Posterior cingulate gyrus (tissue), 11 donors: Measurements from ENCODE around the gene HADHB.

Experiments used
- DNase-seq, 10 donors: peaks; one replicate each; pipeline versions ENCODE4 v3.0.0 to v3.0.0-alpha.2; 2020 to 2021; ENCODE audit warnings: mixed read lengths in 3 of 10
- intact Hi-C: fragments of 100-400 bp; cut with DNase I; formaldehyde crosslinking; loops from one replicate; pipeline ENCODE4 v1.15.1; 2023

Gene HADHB

DNA sequence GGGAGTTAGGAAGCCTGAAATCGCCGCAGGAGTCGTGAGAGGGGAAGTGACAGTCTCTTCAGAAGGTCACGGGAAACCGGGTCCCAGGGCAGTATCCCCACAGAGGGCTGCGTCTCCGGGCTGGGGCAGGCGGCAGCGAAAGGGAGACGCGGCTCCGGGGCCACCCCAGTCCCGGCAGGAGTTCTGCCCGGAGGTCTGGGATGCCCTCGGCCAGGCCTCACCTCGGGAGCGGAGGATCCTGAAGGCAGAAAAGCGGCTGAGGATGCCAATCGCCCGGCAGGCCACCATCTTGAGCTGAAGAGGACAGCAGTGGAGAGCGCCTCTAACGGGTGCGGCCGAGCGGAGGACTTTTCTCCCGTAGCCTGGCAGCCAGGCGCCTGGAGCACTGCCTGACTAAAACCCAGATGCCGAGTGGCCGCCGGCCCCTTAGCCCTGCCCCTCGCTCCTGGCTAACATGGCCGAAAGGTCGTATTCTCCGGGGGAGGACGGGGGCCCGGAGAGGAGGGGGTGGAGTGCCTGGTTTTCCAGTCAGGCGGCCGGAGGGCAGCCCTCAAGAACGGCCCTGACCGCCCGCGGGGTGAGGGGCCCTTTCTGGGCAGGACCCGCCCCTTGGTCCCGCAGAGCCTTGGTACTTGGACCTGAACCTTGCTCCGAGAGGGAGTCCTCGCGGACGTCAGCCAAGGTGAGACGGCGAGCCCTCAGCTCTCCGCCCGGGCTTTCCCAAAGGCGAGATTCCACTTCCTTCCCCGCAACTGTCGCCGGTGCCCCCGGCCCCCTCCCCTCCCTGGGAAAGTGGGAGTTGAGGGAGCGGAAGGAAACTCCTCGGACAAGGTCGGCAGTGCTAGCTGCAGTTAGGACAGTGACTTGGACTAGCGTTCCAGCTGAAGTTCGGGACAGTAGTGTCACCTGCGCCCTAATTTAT lies at the start of gene HADHB, which contains the start of gene HADHA:
Gene HADHB (plus strand): TSS at position 631 of the 922 bp plus-strand sequence. CDS start 9,316 bp downstream, outside the sequence.
Gene HADHA (minus strand): TSS at position 324 of the 922 bp plus-strand sequence. CDS start 36 bp downstream, at position 288.
- intact Hi-C loops: loop anchor here (2.0 to 10.0 kb wide), 3 partner anchors 50 to 102 kb away; partner anchors contain the start of genes ADGRF3 and SELENOI
- DNase-seq: peak; percentile 78 to 98 (median 88)

- intact Hi-C loops: loop anchor here (10.0 kb wide), 1 partner anchor 49 kb away; the partner anchor contains the start of genes HADHA and HADHB
- DNase-seq: no peak
Observed at GRCh38 chr2:26195040-26195984, 49.4 kb upstream of the HADHB start.

DNA sequence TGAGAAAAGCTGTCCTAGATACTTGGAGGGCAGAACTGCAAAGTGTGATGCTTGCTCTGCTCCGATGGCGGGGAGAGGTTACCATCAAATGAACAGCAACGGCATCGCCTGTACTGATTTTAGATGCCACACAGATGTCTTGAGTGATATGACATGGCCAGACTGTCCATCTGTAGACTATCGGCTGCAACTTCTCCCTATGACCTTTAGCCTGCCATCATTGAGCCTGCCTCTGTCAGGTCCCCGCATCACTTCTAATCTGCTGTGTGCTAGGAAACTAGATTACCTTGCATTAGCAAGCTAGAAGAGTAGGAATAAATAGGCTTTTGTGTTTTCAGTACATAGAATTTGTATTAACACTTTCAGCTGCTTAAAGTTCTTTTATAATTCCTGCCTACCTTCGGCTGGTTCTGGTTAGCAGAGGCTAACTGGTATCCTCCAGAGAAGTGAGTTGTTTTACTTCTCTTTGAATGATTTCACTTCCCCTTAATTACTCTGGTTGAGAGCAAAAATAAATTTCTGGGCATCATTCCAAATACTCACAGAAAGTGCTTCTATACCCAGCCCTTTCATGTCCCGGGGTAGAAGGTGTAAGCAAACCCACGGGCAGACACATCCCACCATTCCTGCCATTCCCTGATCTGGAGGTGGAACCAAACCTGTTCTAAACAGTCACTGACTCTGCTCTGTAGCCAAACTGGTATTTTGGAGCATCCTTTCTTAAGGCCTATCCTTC lies 47.9 kb upstream of the HADHB start:
- intact Hi-C loops: loop anchor here (10.0 kb wide), 1 partner anchor 48 kb away; the partner anchor contains the start of genes HADHA and HADHB
- no peak for DNase-seq

DNA sequence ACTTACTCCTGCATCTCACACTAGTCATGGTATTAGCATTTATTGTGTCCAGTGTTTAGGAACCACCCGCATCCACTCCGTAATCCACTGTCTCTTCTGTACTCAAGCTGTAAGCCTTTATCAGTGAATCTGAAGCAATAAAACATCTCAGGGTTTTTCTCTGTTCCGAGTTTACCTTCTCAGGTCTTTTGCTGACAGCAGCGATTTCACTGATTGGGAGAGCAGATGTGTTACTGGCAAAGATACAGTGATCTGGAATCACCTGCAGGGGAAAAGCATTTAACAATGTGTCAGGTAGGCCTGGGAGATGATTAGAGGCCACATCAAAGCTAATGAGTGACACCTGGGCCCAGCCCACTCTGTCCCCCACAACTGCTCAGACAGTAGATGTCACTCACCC lies 47.2 kb upstream of the HADHB start:
- intact Hi-C loops: loop anchor here (10.0 kb wide), 1 partner anchor 47 kb away; the partner anchor contains the start of genes HADHA and HADHB

GRCh38 chr2:26202981-26203490 lies 41.7 kb upstream of the HADHB start:
- DNase-seq: no peak

More for the DNA sequence above, 47.2 kb upstream of the HADHB start:
- DNase-seq: no peak

DNA sequence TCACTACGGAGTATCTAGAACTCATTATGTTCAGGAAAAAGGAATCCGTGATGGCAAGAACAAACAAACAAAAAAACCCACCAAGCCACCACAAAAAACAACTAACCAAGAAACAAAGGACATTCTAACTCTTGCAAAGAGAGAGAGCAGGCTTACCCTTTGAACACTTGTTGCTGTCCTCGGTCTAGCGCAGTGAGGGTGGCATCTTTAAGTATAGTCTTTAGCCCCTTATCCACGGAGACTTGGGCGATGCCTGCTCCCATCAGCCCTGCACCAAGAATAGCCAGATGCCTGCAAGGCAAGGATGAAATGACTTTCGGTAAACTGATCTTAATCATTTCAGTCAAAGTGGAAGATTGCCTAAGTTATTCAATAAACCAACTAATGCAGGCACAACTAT lies 40.8 kb upstream of the HADHB start:
- intact Hi-C loops: no loop called here

More at GRCh38 chr2:26202981-26203490, 41.7 kb upstream of the HADHB start:
- intact Hi-C loops: no loop called here

DNA sequence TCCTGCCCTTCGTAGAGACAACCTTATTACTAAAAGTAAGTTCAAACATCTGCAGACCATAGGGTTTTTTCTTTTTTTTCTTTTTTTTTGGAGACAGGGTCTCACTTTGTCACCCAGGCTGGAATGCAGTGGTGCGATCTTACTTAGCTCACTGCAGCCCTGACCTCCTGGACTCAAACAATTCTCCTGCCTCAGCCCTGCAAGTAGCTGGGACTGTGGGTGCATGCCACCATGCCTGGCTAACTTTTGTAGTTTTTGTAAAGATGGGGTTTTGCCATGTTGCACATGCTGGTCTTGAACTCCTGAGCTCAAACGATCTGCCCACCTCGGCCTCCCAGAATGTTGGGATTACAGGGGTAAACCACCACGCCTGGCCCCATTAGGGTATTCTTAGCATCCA lies 32.7 kb upstream of the HADHB start:
- DNase-seq: no peak
- intact Hi-C loops: no loop called here

More for the DNA sequence above, 40.8 kb upstream of the HADHB start:
- DNase-seq: no peak

GRCh38 chr2:26214759-26215158 lies 30.0 kb upstream of the HADHB start:
- no peak for DNase-seq
- intact Hi-C loops: no loop called here

GRCh38 chr2:26215833-26216232 lies 28.9 kb upstream of the HADHB start:
- intact Hi-C loops: no loop called here
- DNase-seq: no peak

GRCh38 chr2:26216587-26216986 lies 28.2 kb upstream of the HADHB start:
- DNase-seq: no peak
- intact Hi-C loops: no loop called here

- no peak for DNase-seq
- intact Hi-C loops: no loop called here
Observed at GRCh38 chr2:26217720-26218119, 27.0 kb upstream of the HADHB start.

DNA sequence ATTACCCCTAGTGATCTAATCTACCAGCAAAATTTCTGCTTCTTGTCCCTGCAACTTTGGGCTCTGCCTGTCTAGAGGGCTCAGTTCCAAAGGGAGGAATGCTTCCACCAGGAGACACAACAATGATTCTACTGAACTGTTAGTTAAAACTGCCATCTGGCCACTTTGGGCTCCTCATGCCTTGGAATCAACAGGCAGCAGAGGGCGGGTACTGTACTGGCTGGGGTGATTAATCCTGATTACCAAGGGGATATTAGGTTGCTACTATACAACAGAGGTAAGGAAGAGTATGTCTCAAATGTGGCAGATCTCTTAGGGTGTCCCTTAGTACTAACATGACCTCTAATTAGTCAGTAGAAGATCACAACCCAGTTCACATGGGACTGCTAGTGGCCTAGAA lies 21.7 kb upstream of the HADHB start:
- DNase-seq: no peak

DNA sequence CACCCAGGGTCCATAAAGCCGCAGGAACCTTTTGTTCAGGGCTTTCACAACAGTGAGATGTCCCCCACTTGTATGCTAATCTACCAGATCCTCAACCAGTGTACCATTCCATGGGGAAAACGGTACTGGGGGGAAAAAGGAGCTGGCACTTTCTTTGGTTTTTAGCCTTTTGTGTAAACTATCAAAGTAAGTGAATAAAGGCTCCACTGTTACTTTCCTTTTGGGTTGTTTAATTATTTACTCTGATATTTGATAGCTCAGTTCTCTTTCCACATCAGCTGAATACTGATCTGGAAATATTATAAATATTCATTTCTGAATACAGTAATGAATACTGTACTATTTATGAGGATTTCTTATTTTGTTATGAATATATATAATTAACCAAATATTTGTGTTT lies 20.6 kb upstream of the HADHB start:
- intact Hi-C loops: no loop called here
- DNase-seq: no peak

More for the DNA sequence above, 21.7 kb upstream of the HADHB start:
- intact Hi-C loops: no loop called here

- intact Hi-C loops: no loop called here
- no peak for DNase-seq
Observed at GRCh38 chr2:26229595-26229994, 15.1 kb upstream of the HADHB start.

DNA sequence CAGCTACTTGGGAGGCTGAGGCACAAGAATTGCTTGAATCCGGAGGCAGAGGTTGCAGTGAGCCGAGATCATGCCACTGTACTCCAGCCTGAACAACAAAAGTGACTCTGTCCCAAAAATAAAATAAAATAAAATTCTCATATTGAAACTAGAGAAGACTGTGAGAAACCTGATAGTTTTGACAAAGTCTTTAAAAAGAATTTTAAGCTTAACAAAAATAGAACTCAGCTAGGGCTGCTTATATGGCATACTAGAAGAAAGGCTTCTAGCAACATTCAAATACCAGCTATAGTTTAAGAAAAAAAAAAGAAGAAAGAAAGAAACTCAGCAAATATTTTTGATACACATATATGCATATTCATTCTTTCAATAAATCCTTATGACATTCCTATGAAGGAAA lies 13.9 kb upstream of the HADHB start:
- intact Hi-C loops: no loop called here
- DNase-seq: no peak

DNA sequence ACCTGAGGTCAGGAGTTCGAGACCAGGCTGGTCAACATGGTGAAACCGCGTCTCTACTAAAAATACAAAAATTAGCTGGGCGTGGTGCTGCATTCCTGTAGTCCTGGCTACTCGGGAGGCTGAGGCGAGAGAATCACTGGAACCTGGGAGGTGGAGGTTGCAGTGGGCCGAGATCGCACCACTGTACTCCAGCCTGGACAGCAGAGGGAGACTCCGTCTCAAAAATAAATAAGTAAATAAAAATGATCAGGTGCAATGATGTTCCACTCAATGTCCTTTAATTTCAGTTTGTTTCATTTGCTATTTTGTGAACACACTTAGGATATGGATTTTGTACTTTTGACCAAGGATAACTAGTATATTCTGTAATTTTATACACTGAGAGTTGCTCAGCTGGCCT lies 9.7 kb upstream of the HADHB start:
- intact Hi-C loops: no loop called here
- DNase-seq: no peak

- DNase-seq: no peak
- intact Hi-C loops: no loop called here
Observed at GRCh38 chr2:26237868-26238267, 6.9 kb upstream of the HADHB start.

DNA sequence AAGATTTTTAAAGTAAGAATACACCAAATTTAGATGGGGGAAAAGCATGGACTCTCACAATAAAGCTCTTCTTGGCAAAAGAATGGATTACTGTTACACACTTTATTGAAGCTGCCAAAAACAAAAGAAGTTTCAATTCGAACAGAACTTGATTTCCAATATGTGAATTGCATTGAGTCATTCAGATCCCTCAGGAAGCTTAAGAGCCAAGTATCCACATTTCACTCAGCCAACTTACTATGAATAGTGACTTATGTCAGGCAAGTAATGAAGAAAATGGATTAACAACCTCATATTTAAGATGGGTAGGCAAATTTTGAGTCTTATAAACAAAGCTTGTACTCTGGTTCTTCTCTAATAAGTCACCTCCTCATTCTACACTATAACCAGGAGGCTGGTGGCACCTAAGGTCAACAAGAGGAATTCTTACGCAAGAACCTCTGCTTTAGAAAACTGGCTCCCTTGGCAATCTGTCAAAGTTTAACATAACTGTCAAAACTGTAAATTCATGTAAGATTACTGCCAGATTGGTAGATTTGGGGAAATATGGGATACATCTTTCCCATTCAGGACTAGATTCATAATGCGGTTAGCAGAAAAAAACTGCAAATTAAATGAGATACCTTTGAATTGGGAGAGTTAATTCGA lies 6.3 kb upstream of the HADHB start:
- no peak for DNase-seq
- intact Hi-C loops: no loop called here

- DNase-seq: no peak
- intact Hi-C loops: loop anchor here (5.0 to 10.0 kb wide), 2 partner anchors 47 to 90 kb away; no protein-coding TSS in a partner anchor
Observed at GRCh38 chr2:26241928-26242436, 2.8 kb upstream of the HADHB start.
